HepG2 (cell line): Measurements from ENCODE around the gene STH. TPM values are rescaled to one million over a fixed set of nuclear protein-coding genes. Genes with fewer than 3 reads are reported as not detected.

Experiments
- ATAC-seq: fragments of 200-7000 bp; cut with Tn5 transposase; 3 replicates; pipeline ENCODE4 v1.9.1; 2020; ENCODE audit warnings: mild to moderate bottlenecking, moderate library complexity
- BruUV-seq: library from RNA; stranded (reverse); fragments of 400-500 nt; replicated peaks from 2 replicates; lab custom pipeline; 2021; lab: Mats Ljungman, UMichigan
- CTCF ChIA-PET: fragments of 300-600 bp; formaldehyde crosslinking; extraction: SDS; loops from one replicate; lab custom pipeline; 2021; ENCODE audit warnings: low total read pairs, inconsistent platforms, low intra/inter-chr PET ratio; lab: Yijun Ruan, JAX
- POLR2A ChIA-PET: fragments of 350-600 bp; sonication (Branson Sonifier 250); formaldehyde crosslinking; loops from one replicate; lab custom pipeline; 2020; ENCODE audit warnings: antibody characterized with exemption, inconsistent platforms; lab: Yijun Ruan, JAX
- DNase-seq: peaks from one replicate; pipeline ENCODE4 v3.0.0-alpha.2; 2015; ENCODE audit warnings: low spot score
- FAIRE-seq: peaks from 3 replicates; lab custom pipeline; 2011; peaks lifted over from hg19 to GRCh38; lab: Jason Lieb, UNC
- H2AFZ ChIP-seq: one replicate; pipeline ENCODE4 v1.6.1; 2011; ENCODE audit warnings: low read length, inconsistent platforms
- H3K27ac ChIP-seq: fragments of 300-600 bp; 3 replicates; pipeline ENCODE4 v1.8.0; 2011; ENCODE audit warnings: mixed run types, mild to moderate bottlenecking, mixed read lengths, low read length, inconsistent platforms; ENCODE audit not compliant: insufficient read depth; ENCODE audit errors: extremely low read length
- H3K27me3 ChIP-seq, 2 experiments: fragments of 200-600 bp in 1 of 2; 2 replicates in 1 of 2; 3 replicates in 1 of 2; pipeline versions ENCODE4 v1.6.0 to v1.8.0; 2011; ENCODE audit warnings: low read length in 2 of 2, mild to moderate bottlenecking in 2 of 2, moderate library complexity in 2 of 2, inconsistent platforms in 1 of 2; ENCODE audit not compliant: insufficient read depth in 2 of 2, control insufficient read depth in 1 of 2
- H3K36me3 ChIP-seq, 2 experiments: fragments of 200-600 bp in 1 of 2; replicated peaks in 1 of 2; 2 replicates in 1 of 2; 3 replicates in 1 of 2; pipeline versions ENCODE4 v1.5.1 to v1.8.0; 2011; ENCODE audit warnings: low read length in 2 of 2, inconsistent platforms in 1 of 2; ENCODE audit not compliant: insufficient read depth in 2 of 2, control insufficient read depth in 1 of 2
- H3K4me1 ChIP-seq: 2 replicates; pipeline ENCODE4 v1.5.1; 2012; ENCODE audit warnings: low read length, inconsistent platforms; ENCODE audit not compliant: insufficient read depth
- H3K4me2 ChIP-seq: 2 replicates; pipeline ENCODE4 v1.6.0; 2011; ENCODE audit warnings: low read depth, low read length, inconsistent platforms
- H3K4me3 ChIP-seq, 3 experiments: fragments of 200-600 bp in 1 of 3; sonication (generic), shearing (Covaris generic) in 1 of 3; replicated peaks in 1 of 3; 2 replicates each; pipeline ENCODE4 v1.5.1; 2011 to 2016; ENCODE audit warnings: low read length in 3 of 3, inconsistent platforms in 2 of 3, low read depth in 2 of 3, mild to moderate bottlenecking in 2 of 3, control low read depth in 1 of 3, mixed read lengths in 1 of 3; ENCODE audit not compliant: insufficient read depth in 1 of 3
- H3K79me2 ChIP-seq: one replicate; pipeline ENCODE4 v1.6.1; 2011; ENCODE audit warnings: low read length, inconsistent platforms; ENCODE audit not compliant: insufficient read depth
- H3K9ac ChIP-seq: 2 replicates; pipeline ENCODE4 v1.6.0; 2011; ENCODE audit warnings: mild to moderate bottlenecking, low read depth, low read length, inconsistent platforms; ENCODE audit not compliant: insufficient read depth
- H3K9me3 ChIP-seq: 2 replicates; pipeline ENCODE4 v1.5.1; 2012; ENCODE audit warnings: mild to moderate bottlenecking, low read length
- H4K20me1 ChIP-seq: 2 replicates; pipeline ENCODE4 v1.6.0; 2011; ENCODE audit warnings: inconsistent platforms, mild to moderate bottlenecking, low read length, moderate library complexity; ENCODE audit not compliant: insufficient read depth
- ATAD3A ChIP-seq: sonication (generic); formaldehyde crosslinking; IDR thresholded peaks from 2 replicates; pipeline ENCODE4 v1.4.0; 2020; ENCODE audit warnings: missing genetic modification reagents
- CEBPB ChIP-seq: IDR thresholded peaks from 2 replicates; pipeline ENCODE4 v1.6.1; 2011; ENCODE audit warnings: low read depth, low read length, improper control_type of control experiment, borderline replicate concordance
- FOXO4 ChIP-seq: sonication (generic); formaldehyde crosslinking; conservative IDR thresholded peaks from 2 replicates; pipeline ENCODE4 v1.8.1; 2023; ENCODE audit warnings: missing genetic modification reagents
- FOXP4 ChIP-seq: sonication (generic); formaldehyde crosslinking; IDR thresholded peaks from 2 replicates; pipeline ENCODE4 v1.4.0; 2020; ENCODE audit warnings: missing genetic modification reagents
- GPBP1L1 ChIP-seq: sonication (generic); formaldehyde crosslinking; IDR thresholded peaks from 2 replicates; pipeline ENCODE4 v1.5.0; 2020; ENCODE audit warnings: mild to moderate bottlenecking, missing genetic modification reagents
- RCOR2 ChIP-seq: IDR thresholded peaks from 2 replicates; pipeline ENCODE4 v1.6.1; 2016; ENCODE audit warnings: missing biosample characterization, missing genetic modification reagents
- ZNF331 ChIP-seq: sonication (generic); formaldehyde crosslinking; IDR thresholded peaks from 2 replicates; pipeline ENCODE4 v1.4.0; 2020; ENCODE audit warnings: missing genetic modification reagents
- ZNF772 ChIP-seq: sonication (generic); formaldehyde crosslinking; IDR thresholded peaks from 2 replicates; pipeline ENCODE4 v1.5.0; 2020; ENCODE audit warnings: mild to moderate bottlenecking, missing genetic modification reagents
- ZSCAN20 ChIP-seq: sonication (generic); formaldehyde crosslinking; IDR thresholded peaks from 2 replicates; pipeline ENCODE4 v1.4.0; 2020; ENCODE audit warnings: missing genetic modification reagents, mild to moderate bottlenecking, borderline replicate concordance
- WGBS: methylation state at CpG from one replicate; pipeline ENCODE4 v1.1.6; 2017; ENCODE audit warnings: low lambda C conversion rate; 5-methylcytosine and 5-hydroxymethylcytosine counted together
- in situ Hi-C: cut with HindIII; loops from 2 replicates; pipeline ENCODE4 v1.10.0; 2017; ENCODE audit warnings: low pct_unique_long_range_greater_than_20kb; ENCODE audit not compliant: extremely low pct_ligation_motif_present
- intact Hi-C: fragments of 100-400 bp; cut with micrococcal nuclease; formaldehyde crosslinking; loops from one replicate; pipeline ENCODE4 v1.10.0; 2022; ENCODE audit not compliant: unreplicated experiment
- polyA plus RNA-seq, 8 experiments: library from polyadenylated mRNA; depleted of rRNA in 3 of 8; stranded (reverse) in 7 of 8; unstranded in 1 of 8; fragments of >200 nt; fragmentation: Illumina TruSeq in 4 of 8; extraction: Trizol in 4 of 8; gene quantifications; 2 replicates each; pipeline versions ENCODE4 v1.2.1 to v1.2.3, GENCODE V29; 2011 to 2016; ENCODE audit warnings: low read depth in 4 of 8, missing spikeins in 1 of 8, mixed read lengths in 1 of 8; ENCODE audit not compliant: insufficient read depth in 1 of 8
- total RNA-seq, 5 experiments: library from RNA; depleted of rRNA; stranded (reverse); fragments of >200 nt; fragmentation: Illumina TruSeq; extraction: Trizol; gene quantifications; 2 replicates each; pipeline ENCODE4 v1.2.3, GENCODE V29; 2016; ENCODE audit warnings: low read depth in 1 of 5
- TF ChIP-seq, protein P1 (sequence below): sonication (generic); formaldehyde crosslinking; IDR thresholded peaks from 2 replicates; pipeline ENCODE4 v1.9.0; 2021; ENCODE audit warnings: missing genetic modification reagents, mild to moderate bottlenecking, borderline replicate concordance
- TF ChIP-seq, protein P2 (sequence below): conservative IDR thresholded peaks from 2 replicates; pipeline ENCODE4 v1.6.1; 2018; ENCODE audit warnings: missing genetic modification reagents

Gene STH
- total and polyA plus RNA-seq, 2 of the 13 experiments (the other 11 are each of a cell fraction or from before 2014, with no cell fraction given): not detected

GRCh38 chr17:45966606-45967280 is 32.3 kb upstream of the STH start:
- CTCF ChIA-PET: no interaction called here
- in situ Hi-C loops (no loop called here), intact Hi-C loops (no loop called here)
- ATAC-seq (no peak), FAIRE-seq (no peak), DNase-seq (no peak)
- BruUV-seq: no TSS peak
- WGBS: 33% methylated on average over 2 of the region's 2 CpGs
- H2AFZ ChIP-seq: no peak overlapping the region
- no peaks in the 10 kb centered on the region for H3K4me1 ChIP-seq
- POLR2A ChIA-PET: no interaction called here
- no peaks in the 10 kb centered on the region for H3K27me3 ChIP-seq
- no peaks in the 10 kb centered on the region for H4K20me1 ChIP-seq
- no peak overlapping the region for H3K4me2 ChIP-seq
- TF ChIP-seq CEBPB (no peak), ZSCAN20 (CRISPR knock-in tag) (no peak), ZNF331 (no peak)
- H3K4me3 ChIP-seq: no peak overlapping the region
- H3K9me3 ChIP-seq: no peaks in the 10 kb centered on the region
- no peaks in the 10 kb centered on the region for H3K36me3 ChIP-seq
- H3K79me2 ChIP-seq: no peaks in the 10 kb centered on the region
- no peak overlapping the region for H3K9ac ChIP-seq
- no peak overlapping the region for H3K27ac ChIP-seq

GRCh38 chr17:45967378-45967777 is 31.7 kb upstream of the STH start:
- H3K4me2 ChIP-seq: no peak overlapping the region
- H4K20me1 ChIP-seq: no peaks in the 10 kb centered on the region
- intact Hi-C loops (no loop called here), in situ Hi-C loops (no loop called here)
- H2AFZ ChIP-seq: no peak overlapping the region
- ChIA-PET POLR2A (no interaction called here), CTCF (no interaction called here)
- WGBS: 85% methylated on average over 5 of the region's 5 CpGs
- no peak overlapping the region for H3K9ac ChIP-seq
- no peak overlapping the region for H3K4me3 ChIP-seq
- no peaks in the 10 kb centered on the region for H3K79me2 ChIP-seq
- H3K27ac ChIP-seq: no peak overlapping the region
- ATAC-seq: no peak
- H3K36me3 ChIP-seq: no peaks in the 10 kb centered on the region
- BruUV-seq: no TSS peak
- no peak for FAIRE-seq
- no peak for DNase-seq
- H3K9me3 ChIP-seq: no peaks in the 10 kb centered on the region
- H3K27me3 ChIP-seq: no peaks in the 10 kb centered on the region
- no peaks in the 10 kb centered on the region for H3K4me1 ChIP-seq
- no peak for TF ChIP-seq GPBP1L1
- no peak for TF ChIP-seq FOXO4 (CRISPR knock-in tag)
- TF ChIP-seq RCOR2 (CRISPR knock-in tag): no peak
- no peak for TF ChIP-seq ZNF772 (CRISPR knock-in tag)
- TF ChIP-seq, protein P1, sequence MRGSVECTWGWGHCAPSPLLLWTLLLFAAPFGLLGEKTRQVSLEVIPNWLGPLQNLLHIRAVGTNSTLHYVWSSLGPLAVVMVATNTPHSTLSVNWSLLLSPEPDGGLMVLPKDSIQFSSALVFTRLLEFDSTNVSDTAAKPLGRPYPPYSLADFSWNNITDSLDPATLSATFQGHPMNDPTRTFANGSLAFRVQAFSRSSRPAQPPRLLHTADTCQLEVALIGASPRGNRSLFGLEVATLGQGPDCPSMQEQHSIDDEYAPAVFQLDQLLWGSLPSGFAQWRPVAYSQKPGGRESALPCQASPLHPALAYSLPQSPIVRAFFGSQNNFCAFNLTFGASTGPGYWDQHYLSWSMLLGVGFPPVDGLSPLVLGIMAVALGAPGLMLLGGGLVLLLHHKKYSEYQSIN (CRISPR knock-in tag): no peak
- no peak for TF ChIP-seq FOXP4 (CRISPR knock-in tag)
- TF ChIP-seq, protein P2, sequence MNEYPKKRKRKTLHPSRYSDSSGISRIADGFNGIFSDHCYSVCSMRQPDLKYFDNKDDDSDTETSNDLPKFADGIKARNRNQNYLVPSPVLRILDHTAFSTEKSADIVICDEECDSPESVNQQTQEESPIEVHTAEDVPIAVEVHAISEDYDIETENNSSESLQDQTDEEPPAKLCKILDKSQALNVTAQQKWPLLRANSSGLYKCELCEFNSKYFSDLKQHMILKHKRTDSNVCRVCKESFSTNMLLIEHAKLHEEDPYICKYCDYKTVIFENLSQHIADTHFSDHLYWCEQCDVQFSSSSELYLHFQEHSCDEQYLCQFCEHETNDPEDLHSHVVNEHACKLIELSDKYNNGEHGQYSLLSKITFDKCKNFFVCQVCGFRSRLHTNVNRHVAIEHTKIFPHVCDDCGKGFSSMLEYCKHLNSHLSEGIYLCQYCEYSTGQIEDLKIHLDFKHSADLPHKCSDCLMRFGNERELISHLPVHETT (CRISPR knock-in tag): no peak
- no peak for TF ChIP-seq ATAD3A (CRISPR knock-in tag)
